ENCODE measurements around the gene DLK1.

The DLK1 gene

DNA sequence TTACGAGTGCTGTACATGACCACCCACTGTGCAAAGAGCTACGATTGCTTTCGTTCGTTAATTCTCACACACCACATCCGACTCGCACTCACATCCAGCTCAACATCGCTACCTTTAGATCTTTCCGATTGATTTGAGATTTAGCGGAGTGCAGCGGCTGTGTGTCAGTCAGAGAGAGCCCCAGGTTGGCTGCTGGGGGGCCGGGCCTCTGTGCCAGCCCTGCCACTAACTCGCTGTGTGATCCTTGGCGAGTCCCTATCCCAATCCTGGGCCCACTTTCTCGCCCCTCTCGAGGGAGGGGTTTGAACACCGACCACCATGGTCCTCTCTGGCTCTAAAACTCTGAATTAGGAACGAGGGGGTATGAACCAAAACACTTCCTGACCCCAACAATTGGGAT, 8.6 kb downstream of the DLK1 start:
- DNase-seq, result no peak

DNA sequence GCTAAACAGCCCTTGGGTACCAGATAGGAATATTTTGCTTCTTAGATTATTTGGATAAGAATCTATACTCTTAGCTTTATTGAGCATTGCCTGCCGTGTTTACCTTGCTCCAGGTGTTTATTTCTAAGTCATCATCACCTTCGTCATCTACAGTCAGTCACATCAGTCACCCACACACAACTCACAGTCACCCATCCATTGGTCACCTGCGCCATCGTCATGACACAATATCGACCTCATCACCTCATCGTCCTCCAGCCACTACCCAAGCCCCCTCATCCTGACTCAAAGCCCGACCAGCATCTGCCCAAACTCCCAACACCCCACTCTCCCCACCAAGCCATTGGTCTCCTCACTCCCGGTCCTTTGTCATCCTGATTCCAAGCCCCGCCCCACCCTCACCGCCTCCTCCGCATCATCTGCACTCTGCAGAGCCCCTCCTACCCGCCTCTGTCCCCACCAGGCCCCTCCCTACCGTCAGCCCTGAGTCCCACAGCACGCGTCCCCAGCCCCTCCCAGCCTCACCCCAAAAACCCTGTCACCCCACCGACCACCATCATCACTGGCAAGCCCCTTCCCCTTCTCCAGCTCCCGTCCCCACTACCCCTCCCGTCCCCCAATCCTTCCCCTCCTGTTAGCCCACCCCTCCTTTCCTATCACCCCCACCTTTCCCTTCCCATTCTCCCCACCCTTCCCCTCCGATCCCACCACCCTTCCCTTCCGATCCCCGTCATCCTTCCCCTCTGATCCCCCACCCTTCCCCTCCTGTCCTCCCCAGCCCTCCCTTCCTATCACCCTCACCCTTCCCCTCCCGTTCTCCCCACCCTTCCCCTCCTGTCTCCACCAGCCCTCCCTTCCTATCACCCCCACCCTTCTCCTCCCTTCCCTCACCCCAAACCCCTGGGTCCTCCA, 9.8 kb downstream of the DLK1 start:
- no peak for DNase-seq

DNA sequence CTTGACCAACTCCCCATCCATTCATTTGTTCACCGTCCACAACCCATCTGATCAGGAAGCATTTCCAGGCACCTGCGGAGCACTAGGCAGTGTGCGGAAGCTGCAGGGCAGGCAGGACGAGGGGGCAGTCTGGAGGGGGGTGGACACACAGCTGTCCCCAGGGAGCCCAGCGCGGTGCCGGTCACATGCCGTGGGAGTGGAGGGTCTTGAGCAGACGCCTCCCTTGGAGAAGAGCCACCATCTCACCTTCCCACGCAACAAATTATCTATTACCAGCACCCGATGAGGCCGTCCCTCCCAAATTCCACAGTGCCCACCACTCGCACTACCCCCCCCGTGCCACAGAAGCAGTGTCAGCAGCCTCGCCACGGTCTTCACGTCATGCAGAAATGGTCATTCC, 10.8 kb downstream of the DLK1 start:
- DNase-seq, result no peak

DNA sequence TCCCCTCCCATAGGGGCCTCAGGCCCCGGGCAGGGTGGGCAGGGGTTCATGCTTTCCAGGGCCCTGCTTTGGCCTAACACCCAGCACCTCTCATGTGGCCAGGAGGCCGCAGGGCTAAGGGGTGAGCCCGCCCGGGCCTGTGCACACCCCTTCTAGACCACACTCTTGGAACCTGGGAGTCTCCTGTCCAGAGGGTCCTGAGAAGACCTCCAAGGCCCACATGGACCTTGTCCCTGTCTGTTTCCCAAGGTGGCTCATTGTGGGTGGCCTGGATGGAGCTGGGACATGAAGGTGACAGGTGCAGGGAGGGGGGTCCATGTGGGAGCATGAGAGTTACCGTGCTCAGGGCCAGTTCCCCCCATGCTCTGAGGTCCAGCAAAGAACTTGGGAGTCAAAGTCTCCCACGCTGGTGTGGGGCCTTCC, 11.6 kb downstream of the DLK1 start:
- DNase-seq, result no peak

DNA sequence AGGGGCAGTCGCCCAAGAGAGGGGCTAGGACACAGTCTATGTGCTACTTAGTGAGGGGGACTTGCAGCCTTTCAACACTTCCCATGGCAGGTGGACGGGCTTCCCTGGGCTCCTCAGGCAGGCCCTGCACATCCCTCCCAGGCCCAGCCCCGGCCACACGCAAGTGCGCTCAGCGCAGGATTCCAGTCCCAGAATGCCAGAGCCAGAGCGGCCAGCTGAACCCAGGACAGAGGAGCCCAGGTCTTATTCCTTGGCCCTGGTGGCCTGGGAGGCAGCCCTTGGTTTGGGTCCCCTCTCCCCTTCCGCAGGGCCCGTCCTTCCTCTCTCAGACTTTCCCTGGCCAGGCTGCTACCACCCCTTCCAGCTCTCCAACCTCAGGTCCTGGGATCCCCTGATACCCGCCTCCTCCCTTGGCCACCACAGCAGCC, 12.0 kb downstream of the DLK1 start:
- DNase-seq, result no peak

DNA sequence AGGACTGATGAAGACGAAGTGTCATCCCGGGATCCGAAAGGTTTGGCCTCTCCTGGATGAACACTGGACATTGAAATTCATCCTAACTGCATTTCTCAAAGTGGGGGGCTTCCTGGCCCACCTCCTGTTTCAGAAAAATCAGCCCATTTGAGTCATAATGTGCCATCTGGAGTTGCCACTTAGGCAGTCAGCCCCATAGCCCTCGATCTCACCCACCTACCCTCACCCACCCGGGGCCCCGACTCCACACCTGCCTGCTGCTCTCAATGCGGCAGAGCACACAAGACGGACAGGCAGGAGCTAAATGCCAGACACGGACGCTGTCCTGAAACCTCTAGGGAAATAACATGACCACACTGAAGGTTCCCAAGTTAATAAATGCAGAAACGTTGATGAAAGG, 12.6 kb downstream of the DLK1 start:
- no peak for DNase-seq

DNA sequence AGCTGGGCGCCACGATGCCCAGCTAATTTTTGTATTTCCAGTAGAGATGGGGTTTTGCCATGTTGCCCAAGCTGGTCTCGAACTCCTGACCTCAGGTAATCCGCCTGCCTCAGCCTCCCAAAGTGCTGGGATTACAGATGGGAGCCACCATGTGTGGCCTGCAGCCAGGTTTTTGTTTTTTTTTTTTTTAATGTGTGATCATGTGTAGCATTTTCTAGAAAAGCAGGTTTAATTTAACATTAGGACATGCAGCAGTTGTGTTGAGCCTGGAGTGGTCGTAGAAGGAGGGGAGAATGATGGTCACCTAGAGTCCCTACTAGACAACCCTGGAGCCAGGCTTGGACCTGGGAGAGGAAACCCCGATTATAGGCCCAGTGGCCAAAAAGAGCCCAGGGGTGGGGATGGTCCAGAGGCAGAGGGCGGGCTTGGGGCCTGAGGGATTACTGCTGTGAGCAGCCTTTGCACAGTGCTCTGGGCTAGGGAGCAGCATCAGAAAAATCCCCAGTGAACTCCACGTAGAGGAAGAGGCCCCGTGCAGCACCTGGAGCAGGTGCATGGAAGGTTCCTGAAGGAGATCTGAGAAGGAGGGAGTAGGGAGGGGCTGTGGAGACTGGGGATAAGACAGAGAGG, 13.6 kb downstream of the DLK1 start:
- DNase-seq, result no peak

DNA sequence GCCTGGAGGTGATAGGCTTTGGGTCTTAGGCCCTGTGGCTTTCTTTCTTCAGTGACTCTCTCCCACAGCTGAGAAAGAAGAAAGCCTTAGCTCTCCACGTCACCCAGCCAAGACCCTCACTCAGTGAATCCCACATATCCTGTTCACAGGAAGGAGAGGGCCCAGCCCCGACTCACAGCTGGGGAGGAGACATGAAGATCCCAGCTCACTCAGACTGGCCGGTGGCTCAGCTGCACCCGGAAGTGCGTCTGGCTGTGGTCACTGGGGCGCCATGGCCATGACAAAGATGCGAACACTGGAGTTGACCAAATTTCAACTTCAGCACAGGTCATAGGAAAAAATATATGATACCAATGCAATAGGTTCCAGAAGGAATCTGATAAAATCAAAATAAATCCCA, 14.2 kb downstream of the DLK1 start:
- no peak for DNase-seq

DNA sequence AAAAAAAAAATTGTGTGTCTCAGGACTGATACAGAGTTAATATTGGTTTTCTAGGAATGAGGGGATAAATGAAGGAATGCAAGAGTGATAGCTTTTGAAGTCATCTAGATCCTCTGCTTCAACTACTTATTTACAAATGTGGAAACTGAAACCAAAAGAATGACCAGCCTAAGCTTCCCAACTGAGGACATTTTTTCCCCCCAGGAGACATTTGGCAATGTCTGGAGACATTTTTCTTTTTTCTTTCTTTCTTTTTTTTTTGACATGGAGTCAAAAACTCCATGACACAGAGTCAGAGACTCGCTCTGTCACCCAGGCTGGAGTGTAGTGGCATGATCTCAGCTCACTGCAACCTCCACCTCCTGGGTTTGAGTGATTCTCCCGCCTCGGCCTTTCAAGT, 15.3 kb downstream of the DLK1 start:
- no peak for DNase-seq

DNA sequence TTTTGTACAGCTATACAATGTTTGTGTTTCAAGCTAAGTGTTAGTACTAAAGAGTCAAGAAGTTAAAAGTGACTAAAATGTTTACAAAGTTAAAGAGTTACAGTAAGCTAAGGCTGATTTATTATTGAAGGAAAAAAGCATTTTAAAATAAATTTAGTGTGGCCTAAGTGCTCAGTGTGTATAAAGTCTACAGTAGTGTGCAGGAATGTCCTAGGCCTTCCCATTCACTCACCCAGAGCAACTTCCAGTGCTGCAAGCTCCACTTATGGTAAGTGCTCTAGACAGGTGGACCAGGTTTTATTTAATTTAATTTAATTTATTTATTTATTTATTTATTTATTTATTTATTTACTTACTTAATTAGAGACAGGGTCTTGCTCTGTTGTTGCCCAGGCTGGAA, 19.6 kb downstream of the DLK1 start:
- no peak for DNase-seq

DNA sequence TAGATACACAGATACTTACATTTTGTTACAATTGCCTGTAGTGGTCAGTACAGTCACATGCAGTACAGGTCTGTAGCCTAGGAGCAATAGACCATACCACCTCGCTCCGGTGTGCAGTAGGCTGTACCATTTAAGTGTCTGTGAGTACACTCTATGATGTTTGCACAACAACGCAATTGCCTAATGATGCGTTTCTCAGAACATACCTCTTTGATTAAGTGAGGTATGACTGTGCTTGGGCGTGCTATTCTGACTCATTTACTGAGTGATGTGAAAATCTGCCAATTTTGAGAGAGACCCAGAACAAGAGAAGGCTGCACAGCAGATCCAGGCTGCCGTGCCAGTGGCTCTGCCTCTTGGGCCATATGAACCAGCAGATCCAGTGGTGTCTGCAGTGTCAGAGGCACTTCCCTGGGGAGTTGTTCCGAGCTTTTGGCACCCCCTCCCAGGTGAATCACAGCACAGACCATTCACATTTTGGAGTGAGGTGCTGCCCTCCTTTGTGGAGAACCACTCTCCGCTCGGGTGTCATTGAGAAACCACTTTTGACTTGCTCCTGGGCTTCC, 20.4 kb downstream of the DLK1 start:
- DNase-seq, result no peak

DNA sequence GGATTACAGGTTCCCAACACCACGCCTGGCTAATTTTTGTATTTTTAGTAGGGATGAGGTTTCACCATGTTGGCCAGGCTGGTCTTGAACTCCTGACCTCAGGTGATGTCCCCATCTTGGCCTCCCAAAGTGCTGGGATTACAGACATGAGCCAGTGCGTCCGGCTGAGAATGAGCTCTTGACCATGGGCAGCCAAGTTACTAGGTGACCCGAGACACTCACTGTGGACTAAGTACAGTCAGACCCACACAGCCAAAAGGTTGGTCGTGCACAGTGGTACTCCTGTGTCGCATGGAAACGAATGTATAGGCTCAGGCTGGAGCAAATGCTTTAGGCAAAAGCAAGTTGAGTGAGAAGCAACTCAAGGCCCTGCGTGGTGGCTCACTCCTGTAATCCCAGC, 21.0 kb downstream of the DLK1 start:
- DNase-seq, result no peak

DNA sequence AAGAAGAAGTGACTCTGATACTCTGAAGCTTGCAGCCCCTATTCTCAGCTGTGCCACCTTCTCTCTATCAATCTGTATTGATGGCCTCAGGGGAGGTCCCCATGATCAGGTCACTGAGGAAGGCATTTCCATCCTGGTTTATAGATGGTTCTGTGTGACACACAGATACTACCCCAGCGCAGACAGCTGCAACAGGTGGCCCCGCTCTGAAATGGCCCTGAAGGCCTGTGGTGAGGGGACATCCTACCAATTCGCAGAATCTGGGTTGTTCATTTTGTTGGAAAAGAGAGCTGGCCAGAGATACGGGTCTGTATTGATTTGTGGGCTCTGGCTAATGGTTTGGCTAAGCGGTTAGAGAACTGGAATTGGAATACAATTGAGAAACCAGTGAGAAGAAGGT, 21.7 kb downstream of the DLK1 start:
- no peak for DNase-seq

DNA sequence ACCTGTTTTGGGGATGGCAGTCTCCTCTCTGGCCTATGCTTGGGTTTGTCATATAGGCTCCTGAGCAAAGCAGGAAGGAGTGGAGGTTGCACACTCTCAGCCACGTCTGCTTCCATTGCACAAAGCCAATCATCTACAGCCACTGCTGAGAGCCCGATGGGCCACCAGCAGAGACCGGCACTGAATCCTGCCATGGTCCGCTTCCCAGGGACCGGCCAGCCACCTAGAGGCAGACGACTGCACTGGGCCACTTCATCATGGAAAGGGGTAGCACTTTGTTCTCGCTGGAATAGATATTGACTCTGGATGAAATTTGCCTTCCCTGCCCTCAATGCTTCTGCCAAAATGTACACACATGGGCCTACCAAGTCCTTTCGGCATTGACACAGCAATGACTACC, 22.3 kb downstream of the DLK1 start:
- DNase-seq, result no peak

DNA sequence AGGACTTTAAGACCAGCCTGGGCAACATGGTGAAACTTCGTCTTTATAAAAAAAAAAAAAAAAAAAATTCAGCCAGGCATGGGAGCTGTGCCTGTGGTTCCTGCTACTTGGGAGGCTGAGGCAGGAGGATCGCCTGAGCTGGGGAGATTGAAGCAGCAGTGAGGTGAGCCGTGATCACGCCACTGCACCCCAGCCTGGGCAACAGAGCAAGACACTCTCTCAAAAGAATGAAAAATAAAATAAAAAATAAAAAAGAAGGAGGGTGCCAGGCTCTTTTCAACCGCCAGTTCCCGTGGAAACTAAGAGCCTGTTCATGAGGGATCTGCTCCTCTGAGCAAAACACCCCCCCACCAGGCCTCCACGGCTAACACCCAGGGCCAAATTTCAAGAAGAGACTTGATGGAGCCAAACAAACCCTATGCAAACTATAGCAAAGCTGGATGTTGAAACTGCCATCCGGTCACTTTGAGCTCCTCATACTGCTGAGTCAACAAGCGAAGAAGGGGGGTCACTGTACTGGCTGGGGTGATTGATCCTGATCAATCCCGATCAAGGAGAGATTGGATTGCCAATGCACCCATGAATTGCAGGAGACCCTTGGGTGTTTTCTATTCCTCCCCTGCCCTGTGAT, 23.4 kb downstream of the DLK1 start:
- no peak for DNase-seq

DNA sequence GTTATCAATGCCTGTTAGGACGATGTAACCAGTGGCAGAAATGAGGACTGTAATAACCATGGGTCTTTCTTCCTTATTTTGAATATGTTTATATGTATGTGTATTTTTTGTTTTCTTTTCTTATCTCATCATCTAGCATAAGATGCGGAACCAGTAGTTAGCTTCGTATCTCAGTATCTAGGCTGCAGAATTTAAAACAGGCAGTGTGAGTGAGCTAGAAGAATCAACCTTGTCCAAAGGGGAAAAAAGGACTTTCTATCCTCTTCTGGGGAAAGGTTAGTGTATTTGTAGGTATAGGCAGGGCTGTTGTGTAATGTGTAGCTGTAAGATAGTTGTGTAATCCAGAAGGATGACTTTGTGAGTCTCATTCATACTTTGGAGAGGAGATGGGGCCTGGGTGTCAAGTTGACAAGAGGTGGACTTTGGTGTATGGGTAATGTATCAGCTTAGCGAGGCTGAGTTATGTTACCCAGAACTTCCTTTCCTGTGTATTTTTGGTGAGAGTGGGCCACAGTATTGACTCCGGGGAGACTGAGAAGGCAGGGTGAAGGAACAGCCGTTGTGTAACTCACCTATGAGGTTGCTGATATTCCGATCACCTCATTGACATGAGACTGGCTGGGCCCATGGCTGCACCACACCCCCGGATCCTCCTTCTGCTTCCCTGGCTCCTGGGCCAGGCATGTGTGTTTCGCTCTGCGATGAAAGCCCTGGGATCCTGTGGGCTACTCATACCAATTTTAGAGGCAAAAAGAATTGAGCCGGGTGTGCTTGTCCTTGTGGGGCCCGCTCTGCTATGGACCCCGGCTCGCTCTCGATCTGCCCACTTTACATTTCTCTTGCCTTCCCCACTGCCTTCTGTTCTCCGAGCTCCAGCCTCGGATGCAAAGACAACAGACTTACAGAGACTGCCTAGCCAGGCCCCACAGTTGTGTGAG, 24.3 kb downstream of the DLK1 start:
- no peak for DNase-seq

DNA sequence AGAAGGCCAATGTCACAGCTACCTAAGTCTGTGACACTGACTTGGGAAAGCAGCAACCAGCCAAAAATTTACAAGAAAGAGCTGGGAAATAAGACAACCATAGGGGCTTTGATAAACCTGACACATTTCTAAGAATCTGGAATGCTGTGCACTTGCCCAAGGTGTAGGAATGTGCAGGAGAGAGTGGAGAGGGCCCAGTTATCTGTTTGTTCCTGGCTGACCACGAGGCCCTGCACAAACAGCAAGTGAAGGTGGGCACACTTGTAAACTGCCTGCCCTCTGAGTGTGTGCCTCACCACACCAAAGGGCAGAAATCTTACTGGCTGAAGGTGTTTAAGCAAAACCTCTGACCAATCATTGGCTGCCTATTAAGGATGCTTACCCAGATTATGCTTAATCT, 27.3 kb downstream of the DLK1 start:
- no peak for DNase-seq

DNA sequence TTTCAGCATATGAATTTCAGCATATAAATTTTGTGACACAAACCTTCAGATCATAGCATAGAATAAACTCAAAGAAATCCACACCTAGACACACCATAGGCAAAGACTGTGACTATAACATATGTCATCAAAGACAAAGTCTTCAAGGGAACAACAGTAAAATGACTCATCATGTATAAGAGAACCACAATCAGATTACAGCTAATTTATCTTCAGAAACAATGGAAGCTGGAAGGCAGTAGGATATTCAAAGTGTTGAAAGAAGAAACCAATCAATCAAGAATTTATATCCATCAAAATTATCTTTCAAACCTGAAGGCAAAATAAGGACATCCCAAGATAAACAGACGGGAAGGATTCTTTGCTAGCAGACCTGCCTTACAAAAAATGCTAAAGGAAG, 29.0 kb downstream of the DLK1 start:
- no peak for DNase-seq

DNA sequence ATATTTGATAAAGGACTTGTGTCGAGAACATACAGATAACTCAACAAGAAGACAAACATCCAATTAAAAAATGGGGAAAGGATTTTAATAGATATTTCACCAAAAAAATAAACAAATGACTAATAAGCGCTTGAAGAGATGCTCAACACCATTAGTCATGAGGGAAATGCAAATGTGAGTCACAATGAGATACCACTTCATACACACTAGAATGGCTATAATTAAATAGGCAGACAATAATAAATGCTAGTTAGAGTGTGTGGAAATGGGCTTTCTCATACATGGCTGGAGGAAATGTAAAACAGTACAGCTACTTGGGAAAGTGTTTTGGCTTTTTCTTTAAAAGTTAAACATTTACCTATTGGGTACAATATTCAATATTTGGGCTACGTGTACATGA, 34.8 kb downstream of the DLK1 start:
- DNase-seq, result no peak

DNA sequence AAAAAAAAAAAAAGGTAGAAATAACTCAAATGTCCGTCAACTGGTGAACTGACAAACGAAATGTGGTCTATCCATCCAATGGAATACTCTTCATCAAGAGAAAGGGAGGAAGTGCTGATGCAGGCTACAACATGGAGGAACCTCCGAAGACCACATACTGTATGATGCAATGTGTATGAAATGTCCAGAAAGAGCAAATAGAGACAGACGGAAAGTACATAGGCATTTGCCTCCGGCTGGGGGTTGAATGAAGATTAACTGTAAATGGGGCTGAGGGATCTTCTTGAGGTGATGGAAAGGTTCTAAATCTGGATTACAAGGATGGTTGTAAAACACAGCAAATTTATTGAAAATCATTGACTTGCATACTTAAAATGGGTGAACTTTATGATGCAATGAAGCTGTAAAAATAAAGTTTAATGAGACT, 35.4 kb downstream of the DLK1 start:
- DNase-seq, result no peak

DNA sequence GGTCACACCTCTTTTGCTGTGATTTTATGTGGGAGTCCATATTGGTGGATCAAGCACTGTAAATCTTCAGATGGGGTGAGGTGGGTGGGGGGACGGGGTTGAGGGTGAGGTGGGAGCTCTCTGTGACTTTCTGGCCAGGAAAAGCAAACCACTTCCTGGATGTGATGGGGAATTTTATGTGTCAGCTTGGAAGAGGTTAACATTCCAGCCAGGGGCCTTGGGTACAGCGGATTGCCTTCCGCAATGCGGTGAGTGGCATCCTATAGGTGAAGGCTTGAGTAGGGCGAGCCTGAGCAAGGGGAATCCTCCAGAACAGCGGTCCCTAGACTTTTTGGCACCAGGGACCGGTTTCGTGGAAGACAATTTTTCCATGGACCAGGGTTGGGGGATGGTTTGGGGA, 36.2 kb downstream of the DLK1 start:
- DNase-seq, result no peak

DNA sequence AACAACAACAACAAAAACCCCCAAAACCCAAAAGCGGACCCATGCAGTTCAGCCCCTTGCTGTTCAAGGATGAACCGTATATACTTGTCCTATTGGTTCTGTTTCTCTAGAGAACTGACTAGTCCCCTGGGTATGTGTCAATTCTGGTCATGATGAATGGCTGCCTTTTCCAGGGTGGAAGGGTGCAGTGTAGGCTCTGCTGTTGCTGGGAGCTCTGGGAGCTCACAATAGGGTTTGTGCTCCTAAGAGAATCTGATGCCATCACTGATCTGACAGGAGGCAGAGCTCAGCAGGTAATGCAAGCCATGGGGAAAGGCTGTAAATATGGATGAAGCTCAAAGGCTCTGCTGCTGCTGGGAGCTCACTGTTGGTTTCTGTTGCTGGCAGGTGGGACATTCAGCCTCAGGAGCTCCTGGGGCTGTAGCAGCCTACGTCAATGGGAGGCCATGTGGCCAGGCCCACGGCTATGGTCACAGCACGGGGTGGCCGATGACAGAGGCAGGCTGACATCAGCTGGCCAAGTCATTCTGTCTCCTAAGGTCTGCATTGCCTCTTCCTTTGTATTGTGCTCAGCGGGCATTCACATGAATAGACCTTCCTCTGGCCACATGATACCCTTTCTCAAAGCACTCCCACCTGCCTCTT, 37.9 kb downstream of the DLK1 start:
- DNase-seq, result no peak

Data from CD4-positive, alpha-beta T cell treated with Interleukin-1 beta for 1 hour (primary cell).